Heart right ventricle (tissue), 16 donors: Measurements from ENCODE around the gene RNF181. TPM values are rescaled to one million over a fixed set of nuclear protein-coding genes. Genes with fewer than 3 reads are reported as not detected.

ENCODE experiments used
- ATAC-seq, 8 donors: fragments of 200-7000 bp; cut with Tn5 transposase; one replicate each; pipeline ENCODE4 v1.9.1; 2020; ENCODE audit warnings: mild to moderate bottlenecking in 8 of 8, moderate library complexity in 8 of 8, moderate number of reproducible peaks in 1 of 8
- DNase-seq, 2 donors: peaks; one replicate each; pipeline ENCODE4 v3.0.0-alpha.2; 2020
- H3K27ac ChIP-seq, 10 donors: fragments of 200-600 bp; sonication (generic) in 2 of 10; one replicate each; pipeline versions ENCODE4 v1.5.0 to v1.8.0; 2020 to 2022; ENCODE audit warnings: mild to moderate bottlenecking in 3 of 10
- H3K27me3 ChIP-seq, 7 donors: fragments of 200-600 bp; one replicate each; pipeline ENCODE4 v1.8.0; 2021 to 2022; ENCODE audit warnings: mild to moderate bottlenecking in 2 of 7
- H3K36me3 ChIP-seq, 9 donors: fragments of 200-600 bp; sonication (generic) in 1 of 9; one replicate each; pipeline versions ENCODE4 v1.5.0 to v1.8.0; 2020 to 2022; ENCODE audit warnings: mild to moderate bottlenecking in 2 of 9
- H3K4me1 ChIP-seq, 9 donors: fragments of 200-600 bp; sonication (generic) in 1 of 9; one replicate each; pipeline versions ENCODE4 v1.5.0 to v1.8.0; 2020 to 2022; ENCODE audit warnings: mild to moderate bottlenecking in 4 of 9
- H3K4me3 ChIP-seq, 10 donors: fragments of 200-600 bp; sonication (generic) in 2 of 10; one replicate each; pipeline versions ENCODE4 v1.5.0 to v1.8.0; 2020 to 2022; ENCODE audit warnings: mild to moderate bottlenecking in 7 of 10, moderate library complexity in 2 of 10
- H3K9me3 ChIP-seq, 11 donors: fragments of 200-600 bp in 10 of 11; sonication (generic) in 2 of 11; one replicate each; pipeline versions ENCODE4 v1.5.0 to v1.8.0; 2013 to 2022; ENCODE audit warnings: mild to moderate bottlenecking in 2 of 11, control low read depth in 1 of 11, moderate library complexity in 1 of 11
- CTCF ChIP-seq, 9 donors: fragments of 200-600 bp; sonication (generic) in 2 of 9; IDR thresholded peaks; one replicate each; pipeline versions ENCODE4 v1.5.0 to v1.8.0; 2021 to 2022; ENCODE audit warnings: antibody characterized with exemption in 9 of 9, mild to moderate bottlenecking in 5 of 9, moderate library complexity in 1 of 9
- WGBS, 2 donors: extraction: QIAGEN DNeasy Blood & Tissue Kit; methylation state at CpG; one replicate each; pipeline ENCODE4 v1.1.7; 2013; ENCODE audit warnings: inconsistent platforms in 1 of 2; 5-methylcytosine and 5-hydroxymethylcytosine counted together
- intact Hi-C, 10 donors: fragments of 100-400 bp; cut with DNase I; formaldehyde crosslinking; loops; one replicate each; pipeline versions ENCODE4 v1.11.1 to v1.14.2; 2022
- polyA plus RNA-seq, 2 donors: library from polyadenylated mRNA; stranded (reverse); fragments of 200-250 nt; gene quantifications; one replicate each; pipeline ENCODE4 v1.2.3, GENCODE V29; 2013
- total RNA-seq, 10 donors: library from RNA; stranded (reverse); fragmentation: NEBNext Ultra II Directional in 3 of 10; extraction: Animal tissue kit (Norgen Biotek cat#: 25700) in 3 of 10; gene quantifications; one replicate each; pipeline versions ENCODE4 v1.2.1 to v1.2.4, GENCODE V29; 2021 to 2023
- donor health status: Arrhythmogenic right ventricular cardiomyopathy.
- donor health status: ischemic (EF 13 %, LVEDD 7.1; RV severe dilation, severe dysfunction).
- donor health status: healthy with polysubstance abuse.
- donor health status: DM: no; HTN: yes; CAD: no.
- donor health status: DM: no; HTN: no; CAD: no.
- donor health status: ischemic (EF 25% LVEDD 6.9; RV normal size, moderate dysfunction).
- donor health status: ischemic (EF 25% LVEDD 5.7; RV mildly dilated, moderate dysfunction).
- donor health status: healthy.
- donor health status: DM: yes; HTN: yes; CAD: no.
- donor health status: Ischemic cardiomyopathy.
- donor health status: ischemic (EF 35%, LVEDD 5.7; RV mildly dilated, moderate dysfunction).
- donor health status: nonischemic (EF 11% LVEDD 7.7; RV severe dilation, severe dysfunction).
- donor health status: DM: yes; HTN: yes; CAD: no.
- donor health status: PGD.
- donor health status: ischemic (EF 29% LVEDD 5.4; RV normal size, mild dysfunction).
- donor health status: nonischemic (EF 23%, LVEDD 6.1; RV moderate dilation, normal function).

RNF181 gene
- total and polyA plus RNA-seq, 12 donors: 74.7 to 282 (median 84.2) TPM

GRCh38 chr2:85600235-85600575 lies 4.7 kb downstream of the RNF181 start:
- no peaks in the 10 kb centered on the region for H3K27me3 ChIP-seq
- intact Hi-C loops: loop anchor here in 4 of 10 donors (5.0 kb wide), 1 partner anchor 38 kb away; the partner anchor contains the start of gene GGCX (in 4 of the 4)
- peaks cover 4 to 54% (median 44%) of the 10 kb centered on the region in 9 donors for H3K4me1 ChIP-seq
- H3K36me3 ChIP-seq: peaks cover 0 to 45% (median 11%) of the 10 kb centered on the region in 9 donors
- H3K27ac ChIP-seq: peak overlapping the region in 1 of 10 donors; percentile 21
- H3K9me3 ChIP-seq: no peaks in the 10 kb centered on the region
- 94 to 95% methylated on average over 3 of the region's 3 CpGs for whole genome bisulfite sequencing, 2 donors
- DNase-seq: no peak
- ATAC-seq: no peak
- TF ChIP-seq CTCF (IDR thresholded peaks at IDR 0.05): no peak
- no peak overlapping the region for H3K4me3 ChIP-seq

GRCh38 chr2:85600951-85601770 lies 5.6 kb downstream of the RNF181 start:
- intact Hi-C loops: loop anchor here in 4 of 10 donors (5.0 kb wide), 1 partner anchor 39 kb away; the partner anchor contains the start of gene GGCX (in 4 of the 4)
- DNase-seq (no peak), ATAC-seq (no peak)
- TF ChIP-seq CTCF (IDR thresholded peaks at IDR 0.05): no peak
- H3K4me1 ChIP-seq: peaks cover 6 to 61% (median 51%) of the 10 kb centered on the region in 9 donors
- peak overlapping the region in 9 of 10 donors; percentile 71 to 94 (median 89) for H3K27ac ChIP-seq
- H3K4me3 ChIP-seq: peak overlapping the region in 9 of 10 donors; percentile 64 to 92 (median 75)
- H3K9me3 ChIP-seq: no peaks in the 10 kb centered on the region
- peaks cover 0 to 53% (median 11%) of the 10 kb centered on the region in 9 donors for H3K36me3 ChIP-seq
- no peaks in the 10 kb centered on the region for H3K27me3 ChIP-seq
- 80 to 83% methylated on average over 6 of the region's 6 CpGs for WGBS, 2 donors

DNA sequence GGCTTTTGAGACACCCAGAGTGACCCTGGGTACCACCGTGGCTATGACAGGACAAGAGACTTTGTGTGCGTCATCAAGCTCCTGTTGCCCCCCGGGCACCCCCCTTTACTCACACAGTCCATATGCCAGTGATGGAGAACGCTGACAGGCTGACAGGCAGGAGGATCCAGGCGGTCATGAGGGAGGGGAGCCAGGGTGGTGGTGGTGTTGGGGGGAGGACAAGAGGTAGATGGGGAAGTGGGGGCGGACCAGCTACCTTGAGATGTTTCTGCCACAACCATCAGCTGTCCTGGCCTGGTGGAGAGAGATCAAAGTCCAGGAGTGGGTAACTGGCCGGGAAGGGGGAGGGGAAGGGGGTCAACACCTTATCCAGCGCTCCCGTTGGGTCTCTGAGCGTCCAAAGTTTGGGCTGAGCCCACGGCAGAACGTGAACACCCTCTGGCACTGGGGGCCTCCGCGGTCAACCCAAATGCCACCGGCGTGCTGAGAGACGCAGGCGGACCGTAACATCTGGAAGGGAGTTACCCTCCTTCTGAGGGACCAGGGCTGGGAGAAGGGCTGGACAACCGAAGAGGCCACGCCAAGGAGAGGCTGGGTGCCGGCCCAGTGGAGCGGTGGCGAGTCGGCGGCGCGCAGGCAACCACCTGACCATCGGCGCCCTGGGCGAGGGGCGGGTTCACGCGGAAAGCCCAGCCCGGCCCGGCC lies 6.4 kb downstream of the RNF181 start:
- TF ChIP-seq CTCF (IDR thresholded peaks at IDR 0.05): no peak
- Histone ChIP-seq H3K4me1 (peaks cover 6 to 61% (median 51%) of the 10 kb centered on the region in 9 donors), H3K27ac (peak overlapping the region; percentile 71 to 94 (median 88)), H3K9me3 (no peaks in the 10 kb centered on the region), H3K4me3 (peak overlapping the region; percentile 64 to 92 (median 75)), H3K36me3 (peaks cover 0 to 51% (median 11%) of the 10 kb centered on the region in 9 donors), H3K27me3 (no peaks in the 10 kb centered on the region)
- 5 to 6% methylated on average over 35 to 36 of the region's 36 CpGs for WGBS, 2 donors
- ATAC-seq (peak; percentile 45 to 70 (median 63)), DNase-seq (peak; percentile 72 to 79)
- intact Hi-C loops: loop anchor here in 5 of 10 donors (2.0 to 5.0 kb wide), 2 partner anchors 40 to 41 kb away; partner anchors contain the start of gene GGCX (in 5 of the 5)
